CD4-positive, CD25-positive, alpha-beta regulatory T cell (primary cell): ENCODE measurements around the gene EIF4E. TPM values are rescaled to one million over a fixed set of nuclear protein-coding genes. Genes with fewer than 3 reads are reported as not detected.
"Not testable (repeated sequence)": the region's sequence is repeated elsewhere in the genome, so short reads cannot be mapped to it uniquely, and the experiment has no call there.

Source experiments
- ATAC-seq, 2 donors: fragments of 150-1000 bp; cut with Tn5 transposase; one replicate each; pipeline ENCODE4 v1.10.0; 2021; ENCODE audit warnings: low read depth in 2 of 2, moderate number of reproducible peaks in 2 of 2, moderate library complexity in 1 of 2
- DNase-seq, 3 donors: peaks; one replicate each; pipeline versions ENCODE4 v3.0.0 to v3.0.0-alpha.2; 2012 to 2022; ENCODE audit warnings: mixed read lengths in 1 of 3
- H3K27ac ChIP-seq: one replicate; pipeline ENCODE4 v1.7.0; 2013; ENCODE audit warnings: mild to moderate bottlenecking, low read length; ENCODE audit not compliant: insufficient read depth, poor library complexity, severe bottlenecking
- H3K27me3 ChIP-seq: one replicate; pipeline ENCODE4 v1.7.0; 2013; ENCODE audit warnings: low read length; ENCODE audit not compliant: control insufficient read depth, insufficient read depth
- H3K36me3 ChIP-seq: one replicate; pipeline ENCODE4 v1.7.0; 2013; ENCODE audit warnings: mild to moderate bottlenecking, low read length, moderate library complexity; ENCODE audit not compliant: control insufficient read depth, insufficient read depth
- H3K4me1 ChIP-seq: 2 replicates; pipeline ENCODE4 v1.7.0; 2013; ENCODE audit warnings: mild to moderate bottlenecking, low read length; ENCODE audit not compliant: insufficient read depth, control insufficient read depth, poor library complexity, severe bottlenecking
- H3K4me3 ChIP-seq: one replicate; pipeline ENCODE4 v1.7.0; 2013; ENCODE audit warnings: low read depth, mild to moderate bottlenecking, low read length, moderate library complexity
- H3K9me3 ChIP-seq, 2 experiments: 1 replicate in 1 of 2; 2 replicates in 1 of 2; pipeline ENCODE4 v1.7.0; 2013; ENCODE audit warnings: low read length in 2 of 2, mild to moderate bottlenecking in 1 of 2, moderate library complexity in 1 of 2; ENCODE audit not compliant: control insufficient read depth in 2 of 2
- H3K27ac Mint-ChIP-seq, 3 donors: one replicate each; pipeline ENCODE4 v1.8.0; 2020 to 2022; ENCODE audit warnings: mild to moderate bottlenecking in 3 of 3, mixed read lengths in 3 of 3, moderate library complexity in 2 of 3
- H3K27me3 Mint-ChIP-seq: one replicate; pipeline ENCODE4 v1.8.0; 2022; ENCODE audit warnings: mild to moderate bottlenecking, mixed read lengths
- H3K36me3 Mint-ChIP-seq: one replicate; pipeline ENCODE4 v1.8.0; 2020; ENCODE audit warnings: mixed read lengths
- H3K4me1 Mint-ChIP-seq, 4 donors: one replicate each; pipeline ENCODE4 v1.8.0; 2020 to 2022; ENCODE audit warnings: mixed read lengths in 4 of 4, mild to moderate bottlenecking in 1 of 4
- H3K4me3 Mint-ChIP-seq, 4 donors: one replicate each; pipeline ENCODE4 v1.8.0; 2020 to 2022; ENCODE audit warnings: mild to moderate bottlenecking in 4 of 4, mixed read lengths in 4 of 4, moderate library complexity in 3 of 4
- H3K9me3 Mint-ChIP-seq, 7 donors: one replicate each; pipeline ENCODE4 v1.8.0; 2020 to 2022; ENCODE audit warnings: mixed read lengths in 7 of 7, mild to moderate bottlenecking in 3 of 7, moderate library complexity in 2 of 7
- polyA plus RNA-seq, 4 donors: library from polyadenylated mRNA; unstranded; fragments of 300-500 nt; fragmentation: Illumina TruSeq; gene quantifications; one replicate each; pipeline ENCODE4 v1.2.3, GENCODE V29; 2021
- total RNA-seq: library from RNA; stranded (reverse); gene quantifications from one replicate; pipeline ENCODE4 v1.2.3, GENCODE V29; 2022

Gene EIF4E
- total and polyA plus RNA-seq, 5 donors from 2014 or later = 52.0 to 86.1 (median 72.8) TPM

DNA sequence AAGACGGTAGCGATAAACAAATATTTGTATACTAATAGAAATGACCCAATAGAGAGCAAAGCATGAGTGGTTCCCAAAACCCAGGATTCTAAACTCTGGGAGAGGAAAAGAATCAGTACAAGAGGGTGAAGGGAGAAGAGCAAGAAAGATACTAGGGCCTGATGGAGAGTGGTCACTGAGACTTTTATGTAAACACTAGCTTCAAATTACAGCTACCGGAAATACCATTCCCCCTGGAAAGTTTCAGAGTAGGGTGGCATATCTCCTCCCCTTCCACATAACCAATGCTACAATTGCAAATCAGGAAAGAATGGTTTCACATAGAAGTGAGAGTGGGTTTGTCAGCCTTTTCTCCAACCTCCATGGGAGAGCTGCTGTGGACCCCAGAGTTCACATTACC is 77.1 kb downstream of the EIF4E start:
- DNase-seq (no peak), ATAC-seq (no peak)
- Histone ChIP-seq H3K4me3 (no peak overlapping the region), H3K9me3 (no peaks in the 10 kb centered on the region), H3K4me1 (no peaks in the 10 kb centered on the region), H3K27me3 (peaks cover 7% of the 10 kb centered on the region), H3K36me3 (no peaks in the 10 kb centered on the region), H3K27ac (no peak overlapping the region)
- no peak overlapping the region for H3K27ac Mint-ChIP-seq
- no peak overlapping the region for H3K4me3 Mint-ChIP-seq
- peaks cover 0 to 5% (median 0%) of the 10 kb centered on the region in 4 donors for H3K4me1 Mint-ChIP-seq
- no peaks in the 10 kb centered on the region for H3K36me3 Mint-ChIP-seq
- H3K27me3 Mint-ChIP-seq = peaks cover 15% of the 10 kb centered on the region
- peaks cover 0 to 6% (median 0%) of the 10 kb centered on the region in 7 donors for H3K9me3 Mint-ChIP-seq

DNA sequence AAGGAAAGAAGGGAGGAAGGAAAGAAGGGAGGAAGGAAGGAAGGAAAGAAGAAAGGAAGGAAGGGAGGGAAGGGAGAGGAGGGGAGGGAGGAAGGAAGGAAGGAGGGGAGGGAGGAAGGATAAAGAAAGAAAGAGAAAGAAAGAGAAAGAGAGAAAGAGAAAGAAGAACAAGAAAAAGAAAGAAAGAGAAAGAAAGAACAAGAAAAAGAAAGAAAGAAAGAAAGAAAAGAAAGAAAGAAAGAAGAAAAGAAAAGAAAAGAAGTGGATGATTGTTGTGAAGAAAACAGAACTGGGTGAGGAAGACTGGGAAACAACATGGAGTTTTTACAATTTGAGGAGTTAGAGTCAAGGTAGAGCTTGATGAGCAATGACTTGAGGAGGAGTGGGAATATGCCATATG is 78.0 kb downstream of the EIF4E start:
- Mint-ChIP-seq H3K27me3 (peaks cover 15% of the 10 kb centered on the region), H3K9me3 (peaks cover 0 to 6% (median 0%) of the 10 kb centered on the region in 7 donors), H3K27ac (no peak overlapping the region), H3K4me1 (peaks cover 0 to 5% (median 0%) of the 10 kb centered on the region in 4 donors), H3K4me3 (no peak overlapping the region), H3K36me3 (no peaks in the 10 kb centered on the region)
- no peak overlapping the region for H3K27ac ChIP-seq
- DNase-seq (no peak), ATAC-seq (no peak)
- H3K27me3 ChIP-seq = peaks cover 7% of the 10 kb centered on the region
- H3K4me1 ChIP-seq = no peaks in the 10 kb centered on the region
- H3K4me3 ChIP-seq = no peak overlapping the region
- H3K9me3 ChIP-seq = peaks cover 4 to 7% of the 10 kb centered on the region in 2 experiments
- no peaks in the 10 kb centered on the region for H3K36me3 ChIP-seq

DNA sequence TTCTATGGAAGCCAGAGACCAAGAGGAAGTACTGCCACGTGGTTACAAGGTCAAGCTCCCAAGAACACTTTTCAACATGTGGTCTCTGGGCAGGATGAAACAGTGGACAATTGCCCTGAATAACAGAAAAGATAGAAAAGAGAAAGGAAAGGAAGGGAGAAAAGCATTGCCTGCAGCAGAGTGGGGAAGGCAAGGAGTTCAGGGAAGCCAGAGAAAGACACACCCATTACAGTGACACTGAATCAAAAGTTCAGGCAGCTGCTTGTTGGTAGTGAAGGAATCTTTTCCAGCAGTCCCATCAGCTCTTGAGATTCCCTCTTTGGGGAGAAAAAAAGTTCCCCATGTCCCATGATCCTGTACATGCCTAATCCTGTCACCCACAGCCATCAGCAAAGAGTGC is 80.5 kb downstream of the EIF4E start:
- Histone ChIP-seq H3K27me3 (peaks cover 4% of the 10 kb centered on the region), H3K4me1 (no peaks in the 10 kb centered on the region), H3K9me3 (peaks cover 7 to 12% of the 10 kb centered on the region in 2 experiments), H3K36me3 (no peaks in the 10 kb centered on the region), H3K4me3 (no peak overlapping the region), H3K27ac (no peak overlapping the region)
- peaks cover 7% of the 10 kb centered on the region for H3K27me3 Mint-ChIP-seq
- H3K36me3 Mint-ChIP-seq = no peaks in the 10 kb centered on the region
- H3K9me3 Mint-ChIP-seq = peaks cover 0 to 11% (median 4%) of the 10 kb centered on the region in 7 donors
- ATAC-seq (no peak), DNase-seq (no peak)
- no peak overlapping the region for H3K27ac Mint-ChIP-seq
- no peak overlapping the region for H3K4me3 Mint-ChIP-seq
- H3K4me1 Mint-ChIP-seq = no peaks in the 10 kb centered on the region

DNA sequence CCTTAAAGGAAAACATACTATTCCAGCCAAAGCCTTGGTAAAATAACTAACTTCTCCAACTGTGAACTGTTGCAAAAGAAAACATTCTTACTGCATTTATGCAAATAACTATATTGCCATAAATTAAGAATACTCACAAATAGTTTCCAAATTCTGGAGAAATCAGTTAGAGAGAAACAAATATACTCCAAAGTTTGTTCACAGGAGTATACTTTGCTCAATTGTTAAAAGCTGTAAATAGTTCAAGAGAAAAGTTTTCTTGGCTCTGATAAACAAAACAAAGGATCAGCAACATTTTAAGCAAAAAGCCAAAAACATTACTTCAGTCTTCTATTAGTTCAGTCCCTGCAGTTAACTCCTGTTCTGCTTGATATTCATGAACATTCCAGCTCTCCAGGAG is 83.0 kb downstream of the EIF4E start:
- ATAC-seq (no peak), DNase-seq (no peak)
- no peak overlapping the region for H3K4me3 ChIP-seq
- no peaks in the 10 kb centered on the region for H3K4me1 ChIP-seq
- Mint-ChIP-seq H3K36me3 (no peaks in the 10 kb centered on the region), H3K4me1 (no peaks in the 10 kb centered on the region), H3K27me3 (peaks cover 7% of the 10 kb centered on the region), H3K9me3 (peaks cover 0 to 11% (median 4%) of the 10 kb centered on the region in 7 donors), H3K4me3 (no peak overlapping the region), H3K27ac (no peak overlapping the region)
- H3K27ac ChIP-seq = no peak overlapping the region
- no peaks in the 10 kb centered on the region for H3K27me3 ChIP-seq
- peaks cover 7 to 12% of the 10 kb centered on the region in 2 experiments for H3K9me3 ChIP-seq
- no peaks in the 10 kb centered on the region for H3K36me3 ChIP-seq

DNA sequence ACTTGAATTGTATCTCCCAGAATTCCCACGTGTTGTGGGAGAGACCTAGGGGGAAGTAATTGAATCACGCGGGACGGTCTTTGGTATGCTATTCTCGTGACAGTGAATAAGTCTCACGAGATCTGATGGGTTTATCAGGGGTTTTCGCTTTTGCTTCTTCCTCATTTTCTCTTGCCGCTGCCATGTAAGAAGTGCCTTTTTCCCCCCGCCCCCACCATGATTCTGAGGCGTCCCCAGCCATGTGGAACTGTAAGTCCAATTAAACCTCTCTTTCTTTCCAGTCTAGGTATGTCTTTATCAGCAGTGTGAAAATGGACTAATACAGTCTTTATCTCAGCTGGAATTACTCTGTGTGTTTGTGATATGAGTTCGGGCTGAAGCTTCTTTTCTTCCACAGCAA is 86.0 kb downstream of the EIF4E start:
- H3K27ac Mint-ChIP-seq, H3K27me3 Mint-ChIP-seq, DNase-seq, ATAC-seq, H3K4me1 Mint-ChIP-seq, H3K36me3 ChIP-seq, H3K4me1 ChIP-seq, H3K36me3 Mint-ChIP-seq, H3K4me3 ChIP-seq, H3K4me3 Mint-ChIP-seq, H3K27me3 ChIP-seq, H3K27ac ChIP-seq: not testable (repeated sequence)
- peaks cover 7 to 12% of the 10 kb centered on the region in 2 experiments for H3K9me3 ChIP-seq
- H3K9me3 Mint-ChIP-seq = peaks cover 0 to 11% (median 2%) of the 10 kb centered on the region in 7 donors

DNA sequence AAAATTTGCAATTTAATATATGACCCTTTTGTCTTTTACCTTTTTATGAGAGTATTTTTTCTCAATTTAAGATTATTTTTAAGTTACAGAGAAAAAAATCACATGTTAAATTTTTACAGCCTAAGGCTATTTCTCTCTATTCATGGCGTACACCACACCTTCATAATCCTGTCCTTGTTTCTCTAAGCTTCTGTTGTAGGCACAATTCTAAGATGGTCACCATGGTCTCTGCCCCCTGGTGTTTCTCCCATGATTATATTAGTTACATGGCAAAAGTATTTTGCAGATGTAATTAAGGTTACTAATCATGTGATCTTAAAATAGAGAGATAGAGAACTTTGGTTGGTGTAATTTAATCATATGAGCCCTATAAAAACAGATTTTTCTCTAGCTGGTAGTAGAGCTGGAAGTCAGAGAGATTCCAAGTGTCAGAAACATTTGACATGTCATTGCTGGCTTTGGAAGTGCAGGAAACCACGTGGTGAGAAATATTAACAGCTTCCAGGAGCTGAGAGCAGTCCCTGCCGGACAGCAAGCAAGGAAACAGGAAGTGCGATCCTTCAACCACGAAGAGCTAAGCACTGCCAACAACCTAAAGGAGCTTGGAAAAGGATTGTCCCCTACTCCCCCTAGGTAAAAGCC is 89.8 kb downstream of the EIF4E start:
- no peaks in the 10 kb centered on the region for H3K4me1 ChIP-seq
- no peaks in the 10 kb centered on the region for H3K9me3 Mint-ChIP-seq
- no peak overlapping the region for H3K27ac Mint-ChIP-seq
- DNase-seq (no peak), ATAC-seq (no peak)
- no peak overlapping the region for H3K27ac ChIP-seq
- no peaks in the 10 kb centered on the region for H3K36me3 ChIP-seq
- no peaks in the 10 kb centered on the region for H3K27me3 ChIP-seq
- H3K36me3 Mint-ChIP-seq = no peaks in the 10 kb centered on the region
- no peaks in the 10 kb centered on the region for H3K4me1 Mint-ChIP-seq
- no peaks in the 10 kb centered on the region for H3K27me3 Mint-ChIP-seq
- H3K4me3 ChIP-seq = no peak overlapping the region
- no peaks in the 10 kb centered on the region for H3K9me3 ChIP-seq
- no peak overlapping the region for H3K4me3 Mint-ChIP-seq

DNA sequence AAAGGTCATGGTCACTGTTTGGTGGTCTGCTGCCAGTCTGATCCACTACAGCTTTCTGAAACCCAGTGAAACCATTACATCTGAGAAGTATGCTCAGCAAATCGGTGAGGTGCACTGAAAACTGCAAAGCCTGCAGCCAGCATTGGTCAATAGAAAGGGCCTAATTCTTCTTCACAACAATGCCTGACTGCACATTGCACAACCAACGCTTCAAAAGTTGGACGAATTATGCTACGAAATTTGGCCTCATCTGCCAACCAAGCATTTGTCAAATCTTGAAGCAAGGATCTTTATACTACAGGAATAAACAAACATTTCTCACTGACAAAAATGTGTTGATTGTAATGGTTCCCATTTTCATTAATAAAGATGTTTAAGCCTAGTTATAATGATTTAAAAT is 90.4 kb downstream of the EIF4E start:
- H3K9me3 ChIP-seq = no peaks in the 10 kb centered on the region
- H3K36me3 Mint-ChIP-seq = no peaks in the 10 kb centered on the region
- H3K4me1 Mint-ChIP-seq = peaks cover 0 to 3% (median 0%) of the 10 kb centered on the region in 4 donors
- no peaks in the 10 kb centered on the region for H3K27me3 ChIP-seq
- no peak overlapping the region for H3K27ac ChIP-seq
- no peak overlapping the region for H3K4me3 Mint-ChIP-seq
- H3K36me3 ChIP-seq = no peaks in the 10 kb centered on the region
- no peaks in the 10 kb centered on the region for H3K9me3 Mint-ChIP-seq
- DNase-seq (no peak), ATAC-seq (no peak)
- no peaks in the 10 kb centered on the region for H3K27me3 Mint-ChIP-seq
- no peak overlapping the region for H3K27ac Mint-ChIP-seq
- no peak overlapping the region for H3K4me3 ChIP-seq
- H3K4me1 ChIP-seq = no peaks in the 10 kb centered on the region

DNA sequence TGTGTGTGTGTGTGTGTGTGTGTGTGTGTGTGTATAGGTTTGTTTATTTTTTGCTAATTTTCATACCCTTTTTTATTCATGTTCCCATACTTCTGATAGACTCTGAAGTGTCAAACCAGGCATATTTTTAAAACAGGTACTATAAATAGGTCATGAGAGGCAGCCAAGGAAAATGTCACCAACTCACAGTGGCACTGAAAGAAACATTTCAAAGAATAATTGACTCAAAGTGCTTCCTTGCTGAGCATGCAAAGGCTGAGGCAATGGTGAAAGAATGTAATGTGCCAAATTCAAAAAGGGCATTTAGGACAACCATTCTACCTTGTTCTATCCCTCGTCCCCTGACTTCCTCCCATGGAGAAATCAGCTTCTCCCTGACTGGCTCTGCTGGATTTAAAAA is 95.5 kb downstream of the EIF4E start:
- H3K9me3 ChIP-seq = no peaks in the 10 kb centered on the region
- no peak overlapping the region for H3K4me3 ChIP-seq
- H3K27me3 Mint-ChIP-seq = no peaks in the 10 kb centered on the region
- H3K36me3 ChIP-seq = no peaks in the 10 kb centered on the region
- DNase-seq (no peak), ATAC-seq (no peak)
- no peaks in the 10 kb centered on the region for H3K4me1 ChIP-seq
- H3K9me3 Mint-ChIP-seq = no peaks in the 10 kb centered on the region
- H3K27ac ChIP-seq = no peak overlapping the region
- no peaks in the 10 kb centered on the region for H3K36me3 Mint-ChIP-seq
- H3K4me3 Mint-ChIP-seq = no peak overlapping the region
- no peak overlapping the region for H3K27ac Mint-ChIP-seq
- peaks cover 0 to 6% (median 2%) of the 10 kb centered on the region in 4 donors for H3K4me1 Mint-ChIP-seq
- no peaks in the 10 kb centered on the region for H3K27me3 ChIP-seq
